ENCODE results near the gene TRAPPC3L.

Gene TRAPPC3L

GRCh38 chr6:116557893-116558292 is 12.4 kb upstream of the TRAPPC3L start:
- Histone ChIP-seq H3K4me3 (ENCODE audit: low read depth, low read length) (no peak overlapping the region), H3K27me3 (ENCODE audit: control insufficient read depth, insufficient read depth, low read length) (no peaks in the 10 kb centered on the region), H3K27ac (ENCODE audit: low read depth, low read length) (no peak overlapping the region), H3K4me1 (ENCODE audit: control insufficient read depth, insufficient read depth, low read length) (0 out of 2 replicates have a peak, but pooled peaks cover 2% of the 10 kb centered on the region), H3K9me3 (ENCODE audit: control insufficient read depth, insufficient read depth, low read depth, low read length) (no peaks in the 10 kb centered on the region), H3K36me3 (ENCODE audit: control insufficient read depth, insufficient read depth, low read length) (no peaks in the 10 kb centered on the region), H3K9ac (ENCODE audit: low read length) (no peak overlapping the region)

GRCh38 chr6:116556814-116557415 is 11.4 kb upstream of the TRAPPC3L start:
- Histone ChIP-seq H3K4me1 (ENCODE audit: control insufficient read depth, insufficient read depth, low read length) (0 out of 2 replicates have a peak, but pooled peaks cover 2% of the 10 kb centered on the region), H3K9me3 (ENCODE audit: control insufficient read depth, insufficient read depth, low read depth, low read length) (no peaks in the 10 kb centered on the region), H3K27ac (ENCODE audit: low read depth, low read length) (no peak overlapping the region), H3K4me3 (ENCODE audit: low read depth, low read length) (no peak overlapping the region), H3K36me3 (ENCODE audit: control insufficient read depth, insufficient read depth, low read length) (no peaks in the 10 kb centered on the region), H3K9ac (ENCODE audit: low read length) (no peak overlapping the region), H3K27me3 (ENCODE audit: control insufficient read depth, insufficient read depth, low read length) (no peaks in the 10 kb centered on the region)

- no peak overlapping the region for H3K4me3 ChIP-seq (ENCODE audit: low read depth, low read length)
- no peaks in the 10 kb centered on the region for H3K27me3 ChIP-seq (ENCODE audit: control insufficient read depth, insufficient read depth, low read length)
- no peak overlapping the region for H3K9ac ChIP-seq (ENCODE audit: low read length)
- H3K36me3 ChIP-seq (ENCODE audit: control insufficient read depth, insufficient read depth, low read length): no peaks in the 10 kb centered on the region
- H3K4me1 ChIP-seq (ENCODE audit: control insufficient read depth, insufficient read depth, low read length): 0 out of 2 replicates have a peak, but pooled peaks cover under 1% of the 10 kb centered on the region
- H3K27ac ChIP-seq (ENCODE audit: low read depth, low read length): no peak overlapping the region
- H3K9me3 ChIP-seq (ENCODE audit: control insufficient read depth, insufficient read depth, low read depth, low read length): no peaks in the 10 kb centered on the region
Measured at GRCh38 chr6:116556065-116556464, 10.6 kb upstream of the TRAPPC3L start.

- no peaks in the 10 kb centered on the region for H3K9me3 ChIP-seq (ENCODE audit: control insufficient read depth, insufficient read depth, low read depth, low read length)
- H3K27me3 ChIP-seq (ENCODE audit: control insufficient read depth, insufficient read depth, low read length): no peaks in the 10 kb centered on the region
- no peak within 1 kb of the TSS for H3K4me3 ChIP-seq (ENCODE audit: low read depth, low read length)
- H3K36me3 ChIP-seq (ENCODE audit: control insufficient read depth, insufficient read depth, low read length): no peaks in the 10 kb centered on the region
- H3K4me1 ChIP-seq (ENCODE audit: control insufficient read depth, insufficient read depth, low read length): no peaks in the 10 kb centered on the region
- H3K9ac ChIP-seq (ENCODE audit: low read length): no peak within 1 kb of the TSS
- H3K27ac ChIP-seq (ENCODE audit: low read depth, low read length): no peak within 1 kb of the TSS
Measured at GRCh38 chr6:116553451-116553850, 8.0 kb upstream of the TRAPPC3L start, which contains the start of gene CALHM4. TSS of gene CALHM4 (plus strand) at chr6:116553751. CDS start at chr6:116553794, 43 bp downstream.

GRCh38 chr6:116550796-116551195 is 5.3 kb upstream of the TRAPPC3L start:
- Histone ChIP-seq H3K4me1 (ENCODE audit: control insufficient read depth, insufficient read depth, low read length) (no peaks in the 10 kb centered on the region), H3K27ac (ENCODE audit: low read depth, low read length) (no peak overlapping the region), H3K9me3 (ENCODE audit: control insufficient read depth, insufficient read depth, low read depth, low read length) (no peaks in the 10 kb centered on the region), H3K27me3 (ENCODE audit: control insufficient read depth, insufficient read depth, low read length) (no peaks in the 10 kb centered on the region), H3K36me3 (ENCODE audit: control insufficient read depth, insufficient read depth, low read length) (no peaks in the 10 kb centered on the region), H3K9ac (ENCODE audit: low read length) (no peak overlapping the region), H3K4me3 (ENCODE audit: low read depth, low read length) (no peak overlapping the region)

- no peaks in the 10 kb centered on the region for H3K9me3 ChIP-seq (ENCODE audit: control insufficient read depth, insufficient read depth, low read depth, low read length)
- H3K36me3 ChIP-seq (ENCODE audit: control insufficient read depth, insufficient read depth, low read length): no peaks in the 10 kb centered on the region
- H3K9ac ChIP-seq (ENCODE audit: low read length): no peak overlapping the region
- H3K27ac ChIP-seq (ENCODE audit: low read depth, low read length): no peak overlapping the region
- no peaks in the 10 kb centered on the region for H3K27me3 ChIP-seq (ENCODE audit: control insufficient read depth, insufficient read depth, low read length)
- no peak overlapping the region for H3K4me3 ChIP-seq (ENCODE audit: low read depth, low read length)
- no peaks in the 10 kb centered on the region for H3K4me1 ChIP-seq (ENCODE audit: control insufficient read depth, insufficient read depth, low read length)
Measured at GRCh38 chr6:116547358-116547757, 1.9 kb upstream of the TRAPPC3L start.

GRCh38 chr6:116543149-116543548 is 2.3 kb downstream of the TRAPPC3L start:
- Histone ChIP-seq H3K9me3 (ENCODE audit: control insufficient read depth, insufficient read depth, low read depth, low read length) (no peaks in the 10 kb centered on the region), H3K4me1 (ENCODE audit: control insufficient read depth, insufficient read depth, low read length) (no peaks in the 10 kb centered on the region), H3K27ac (ENCODE audit: low read depth, low read length) (no peak overlapping the region), H3K36me3 (ENCODE audit: control insufficient read depth, insufficient read depth, low read length) (no peaks in the 10 kb centered on the region), H3K27me3 (ENCODE audit: control insufficient read depth, insufficient read depth, low read length) (no peaks in the 10 kb centered on the region), H3K9ac (ENCODE audit: low read length) (no peak overlapping the region), H3K4me3 (ENCODE audit: low read depth, low read length) (no peak overlapping the region)

- Histone ChIP-seq H3K27ac (ENCODE audit: low read depth, low read length) (no peak overlapping the region), H3K4me1 (ENCODE audit: control insufficient read depth, insufficient read depth, low read length) (no peaks in the 10 kb centered on the region), H3K9ac (ENCODE audit: low read length) (no peak overlapping the region), H3K4me3 (ENCODE audit: low read depth, low read length) (no peak overlapping the region), H3K36me3 (ENCODE audit: control insufficient read depth, insufficient read depth, low read length) (no peaks in the 10 kb centered on the region), H3K9me3 (ENCODE audit: control insufficient read depth, insufficient read depth, low read depth, low read length) (no peaks in the 10 kb centered on the region), H3K27me3 (ENCODE audit: control insufficient read depth, insufficient read depth, low read length) (no peaks in the 10 kb centered on the region)
Measured at GRCh38 chr6:116542426-116542825, 3.1 kb downstream of the TRAPPC3L start.

- no peak overlapping the region for H3K27ac ChIP-seq (ENCODE audit: low read depth, low read length)
- H3K9me3 ChIP-seq (ENCODE audit: control insufficient read depth, insufficient read depth, low read depth, low read length): no peaks in the 10 kb centered on the region
- H3K36me3 ChIP-seq (ENCODE audit: control insufficient read depth, insufficient read depth, low read length): no peaks in the 10 kb centered on the region
- no peak overlapping the region for H3K9ac ChIP-seq (ENCODE audit: low read length)
- H3K27me3 ChIP-seq (ENCODE audit: control insufficient read depth, insufficient read depth, low read length): no peaks in the 10 kb centered on the region
- H3K4me1 ChIP-seq (ENCODE audit: control insufficient read depth, insufficient read depth, low read length): peaks cover 14% of the 10 kb centered on the region
- no peak overlapping the region for H3K4me3 ChIP-seq (ENCODE audit: low read depth, low read length)
Measured at GRCh38 chr6:116536216-116536621, 9.3 kb downstream of the TRAPPC3L start.

GRCh38 chr6:116535109-116535508 is 10.4 kb downstream of the TRAPPC3L start:
- Histone ChIP-seq H3K9me3 (ENCODE audit: control insufficient read depth, insufficient read depth, low read depth, low read length) (no peaks in the 10 kb centered on the region), H3K4me1 (ENCODE audit: control insufficient read depth, insufficient read depth, low read length) (peaks cover 23% of the 10 kb centered on the region), H3K9ac (ENCODE audit: low read length) (no peak overlapping the region), H3K27me3 (ENCODE audit: control insufficient read depth, insufficient read depth, low read length) (no peaks in the 10 kb centered on the region), H3K4me3 (ENCODE audit: low read depth, low read length) (no peak overlapping the region), H3K27ac (ENCODE audit: low read depth, low read length) (no peak overlapping the region), H3K36me3 (ENCODE audit: control insufficient read depth, insufficient read depth, low read length) (no peaks in the 10 kb centered on the region)

- Histone ChIP-seq H3K4me1 (ENCODE audit: control insufficient read depth, insufficient read depth, low read length) (peaks cover 40% of the 10 kb centered on the region), H3K27me3 (ENCODE audit: control insufficient read depth, insufficient read depth, low read length) (no peaks in the 10 kb centered on the region), H3K36me3 (ENCODE audit: control insufficient read depth, insufficient read depth, low read length) (no peaks in the 10 kb centered on the region), H3K9me3 (ENCODE audit: control insufficient read depth, insufficient read depth, low read depth, low read length) (no peaks in the 10 kb centered on the region), H3K27ac (ENCODE audit: low read depth, low read length) (no peak overlapping the region), H3K9ac (ENCODE audit: low read length) (no peak overlapping the region), H3K4me3 (ENCODE audit: low read depth, low read length) (no peak overlapping the region)
Measured at GRCh38 chr6:116533233-116533957, 12.1 kb downstream of the TRAPPC3L start.
